ENCODE data around the gene DIDO1. TPM values are rescaled to one million over a fixed set of nuclear protein-coding genes. Genes with fewer than 3 reads are reported as not detected.

The DIDO1 gene
- total RNA-seq, 3 donors from 2014 or later, result 59.8 to 83.1 (median 64.9) TPM

- H3K27ac ChIP-seq, result peak overlapping the region; percentile 84 to 85
- peaks cover 0 to 28% of the 10 kb centered on the region in 2 donors for H3K4me1 ChIP-seq
- no peaks in the 10 kb centered on the region for H3K36me3 ChIP-seq
- DNase-seq (ENCODE audit: low spot score in 2 of 2), result peak; percentile 77 to 78
- no peaks in the 10 kb centered on the region for H3K9me3 ChIP-seq
- intact Hi-C loops (cut with DNase I; ENCODE audit: low total_unique reads), result no loop called here
- TF ChIP-seq POLR2AphosphoS5 (IDR thresholded peaks at IDR 0.05) (peak; percentile 29 to 56 (median 31)), POLR2A (IDR thresholded peaks at IDR 0.05) (no peak), CTCF (IDR thresholded peaks at IDR 0.05) (peak; percentile 75 to 96 (median 81))
- peak overlapping the region in 1 of 3 donors; percentile 46 for H3K4me3 ChIP-seq
- no peaks in the 10 kb centered on the region for H3K27me3 ChIP-seq
Measured at GRCh38 chr20:62900052-62900691, 26.1 kb downstream of the DIDO1 start.

GRCh38 chr20:62899633-62900051, 26.7 kb downstream of the DIDO1 start:
- DNase-seq (ENCODE audit: low spot score in 2 of 2), result peak in 1 of 2 donors; percentile 41
- H3K36me3 ChIP-seq, result no peaks in the 10 kb centered on the region
- H3K4me3 ChIP-seq, result peak overlapping the region in 1 of 3 donors; percentile 46
- no peaks in the 10 kb centered on the region for H3K9me3 ChIP-seq
- H3K27ac ChIP-seq, result peak overlapping the region; percentile 84 to 85
- intact Hi-C loops (cut with DNase I; ENCODE audit: low total_unique reads), result no loop called here
- peaks cover 0 to 28% of the 10 kb centered on the region in 2 donors for H3K4me1 ChIP-seq
- TF ChIP-seq POLR2A (IDR thresholded peaks at IDR 0.05) (no peak), POLR2AphosphoS5 (IDR thresholded peaks at IDR 0.05) (no peak), CTCF (IDR thresholded peaks at IDR 0.05) (no peak)
- no peaks in the 10 kb centered on the region for H3K27me3 ChIP-seq

- Histone ChIP-seq H3K36me3 (no peaks in the 10 kb centered on the region), H3K27ac (no peak overlapping the region), H3K27me3 (no peaks in the 10 kb centered on the region), H3K4me3 (no peak overlapping the region), H3K4me1 (peaks cover 0 to 28% of the 10 kb centered on the region in 2 donors), H3K9me3 (no peaks in the 10 kb centered on the region)
- DNase-seq (ENCODE audit: low spot score in 2 of 2), result no peak
- intact Hi-C loops (cut with DNase I; ENCODE audit: low total_unique reads), result no loop called here
- no peak for TF ChIP-seq POLR2AphosphoS5 (IDR thresholded peaks at IDR 0.05)
- no peak for TF ChIP-seq CTCF (IDR thresholded peaks at IDR 0.05)
- no peak for TF ChIP-seq POLR2A (IDR thresholded peaks at IDR 0.05)
Measured at GRCh38 chr20:62898970-62899632, 27.2 kb downstream of the DIDO1 start.

- no peak overlapping the region for H3K27ac ChIP-seq
- peaks cover 0 to 28% of the 10 kb centered on the region in 2 donors for H3K4me1 ChIP-seq
- no peak for DNase-seq (ENCODE audit: low spot score in 2 of 2)
- TF ChIP-seq CTCF (IDR thresholded peaks at IDR 0.05) (no peak), POLR2AphosphoS5 (IDR thresholded peaks at IDR 0.05) (no peak), POLR2A (IDR thresholded peaks at IDR 0.05) (no peak)
- no peaks in the 10 kb centered on the region for H3K9me3 ChIP-seq
- H3K4me3 ChIP-seq, result no peak overlapping the region
- H3K27me3 ChIP-seq, result no peaks in the 10 kb centered on the region
- no peaks in the 10 kb centered on the region for H3K36me3 ChIP-seq
- intact Hi-C loops (cut with DNase I; ENCODE audit: low total_unique reads), result no loop called here
Measured at GRCh38 chr20:62898093-62898964, 28.0 kb downstream of the DIDO1 start.
